NCI-H1436 treated with DMSO at 0.1 percent for 48 hours (cell line): Measurements from ENCODE around the gene CAPNS1.
"Not testable (repeated sequence)": the region's sequence is repeated elsewhere in the genome, so short reads cannot be mapped to it uniquely, and the experiment has no call there.

Experiments
- DNase-seq: peaks from one replicate; lab custom pipeline; 2025; lab: John Stamatoyannopoulos, UW

CAPNS1 gene

GRCh38 chr19:36114721-36115452 is 25.0 kb upstream of the CAPNS1 start, which contains the start of gene POLR2I:
Gene POLR2I, minus strand, starts transcription at chr19:36114875. Its CDS starts 19 bp downstream, at chr19:36114856.
- peak; percentile 98 for DNase-seq

DNA sequence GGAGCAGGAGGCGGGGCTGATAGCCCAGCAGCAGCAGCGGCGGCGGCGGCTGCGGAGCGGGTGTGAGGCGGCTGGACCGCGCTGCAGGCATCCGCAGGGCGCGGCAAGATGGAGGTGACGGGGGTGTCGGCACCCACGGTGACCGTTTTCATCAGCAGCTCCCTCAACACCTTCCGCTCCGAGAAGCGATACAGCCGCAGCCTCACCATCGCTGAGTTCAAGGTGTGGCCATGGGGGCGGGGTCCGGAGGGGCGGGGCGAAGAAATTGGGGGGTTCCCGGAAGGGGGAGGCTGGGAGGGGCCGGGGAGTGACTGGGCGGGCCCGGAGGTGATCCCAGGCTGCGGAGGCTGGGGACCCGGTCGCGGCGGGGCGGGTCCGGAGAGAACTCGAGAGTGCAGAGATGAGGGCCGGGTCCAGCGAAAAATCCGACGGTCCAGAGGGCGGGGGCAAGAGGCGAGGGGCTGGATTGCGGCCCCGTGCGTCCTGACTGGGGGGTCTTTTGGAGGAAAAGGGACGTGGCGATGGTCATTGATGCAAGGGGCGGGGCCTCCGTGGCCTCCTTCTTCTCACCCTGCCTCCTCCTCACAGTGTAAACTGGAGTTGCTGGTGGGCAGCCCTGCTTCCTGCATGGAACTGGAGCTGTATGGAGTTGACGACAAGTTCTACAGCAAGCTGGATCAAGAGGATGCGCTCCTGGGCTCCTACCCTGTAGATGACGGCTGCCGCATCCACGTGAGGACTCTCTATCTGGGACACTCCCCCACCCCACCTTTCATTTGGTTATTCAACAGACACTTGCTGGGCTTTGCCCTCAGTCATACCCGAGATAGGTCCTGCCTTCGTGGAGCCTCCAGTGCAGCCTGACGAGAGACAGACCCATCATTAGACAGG is 24.2 kb upstream of the CAPNS1 start, which contains the start of gene TBCB:
Gene TBCB, plus strand, starts transcription at position 16 of the 891 bp plus-strand sequence. Its CDS starts 93 bp downstream, at position 109.
- no peak for DNase-seq

- no peak for DNase-seq
Measured at GRCh38 chr19:36116344-36116637, 23.6 kb upstream of the CAPNS1 start.

- no peak for DNase-seq
Measured at GRCh38 chr19:36120092-36120983, 19.5 kb upstream of the CAPNS1 start.

GRCh38 chr19:36120984-36121358 is 18.9 kb upstream of the CAPNS1 start:
- no peak for DNase-seq

GRCh38 chr19:36121486-36122124 is 18.3 kb upstream of the CAPNS1 start:
- DNase-seq, result no peak

DNA sequence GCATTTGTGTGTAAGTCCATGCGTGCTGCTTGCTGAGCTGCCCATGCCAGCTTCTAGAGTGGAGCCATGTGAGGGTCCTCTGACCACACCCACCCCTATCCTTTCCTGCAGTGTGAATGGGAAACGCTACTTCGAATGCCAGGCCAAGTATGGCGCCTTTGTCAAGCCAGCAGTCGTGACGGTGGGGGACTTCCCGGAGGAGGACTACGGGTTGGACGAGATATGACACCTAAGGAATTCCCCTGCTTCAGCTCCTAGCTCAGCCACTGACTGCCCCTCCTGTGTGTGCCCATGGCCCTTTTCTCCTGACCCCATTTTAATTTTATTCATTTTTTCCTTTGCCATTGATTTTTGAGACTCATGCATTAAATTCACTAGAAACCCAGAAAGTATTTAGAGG is 14.3 kb upstream of the CAPNS1 start:
- DNase-seq, result no peak

DNA sequence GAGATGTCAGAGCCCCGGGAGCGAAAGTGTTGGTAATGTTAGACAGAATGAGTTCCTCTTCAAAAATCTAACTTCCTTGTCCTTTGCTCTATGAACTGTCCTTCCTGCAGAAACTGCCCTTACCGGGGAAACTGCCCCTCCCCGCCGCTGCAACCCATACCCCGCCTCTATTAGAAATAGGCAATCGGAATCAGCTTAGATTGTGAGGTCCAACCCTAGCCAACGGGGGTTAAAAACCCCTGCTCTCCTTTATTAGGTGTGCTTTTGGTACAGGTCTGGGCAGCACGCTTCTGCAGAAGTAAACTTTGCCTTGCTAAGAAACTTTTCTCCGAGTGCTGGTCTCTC is 11.5 kb upstream of the CAPNS1 start:
- no peak for DNase-seq

DNA sequence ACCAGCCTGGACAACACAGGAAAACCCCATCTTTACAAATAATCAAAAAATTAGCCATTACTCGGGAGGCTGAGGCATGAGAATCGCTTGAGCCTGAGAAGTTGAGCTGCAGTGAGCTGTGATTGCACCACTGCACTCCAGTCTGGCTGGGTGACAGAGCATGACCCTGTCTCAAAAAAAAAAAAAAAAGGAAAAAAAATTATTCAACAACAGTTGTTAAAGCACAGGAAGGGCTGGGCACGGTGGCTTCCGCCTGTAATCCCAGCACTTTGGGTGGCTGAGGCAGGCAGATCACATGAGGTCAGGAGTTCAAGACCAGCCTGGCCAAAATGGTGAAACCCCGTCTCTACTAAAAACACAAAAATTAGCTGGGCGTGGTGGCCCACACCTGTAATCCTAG is 8.6 kb upstream of the CAPNS1 start:
- not testable (repeated sequence) for DNase-seq

DNA sequence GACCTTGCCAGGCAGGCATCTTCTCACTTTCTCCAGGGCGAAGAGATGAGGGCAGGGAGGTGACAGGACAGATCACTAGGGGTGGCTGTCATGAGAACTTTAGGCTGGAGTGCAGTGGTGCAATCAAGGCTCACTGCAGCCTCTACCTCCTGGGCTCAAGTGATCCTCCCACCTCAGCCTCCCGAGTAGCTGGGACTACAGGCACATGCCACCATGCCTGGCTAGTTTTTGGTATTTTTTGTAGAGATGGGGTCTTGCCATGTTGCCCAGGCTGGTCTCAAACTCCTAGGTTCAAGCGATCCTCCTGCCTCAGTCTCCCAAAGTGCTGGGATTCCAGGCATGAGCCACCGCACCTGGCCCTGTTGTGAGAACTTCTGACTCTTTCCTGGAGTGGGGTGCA is 5.0 kb upstream of the CAPNS1 start:
- DNase-seq, result not testable (repeated sequence)

DNA sequence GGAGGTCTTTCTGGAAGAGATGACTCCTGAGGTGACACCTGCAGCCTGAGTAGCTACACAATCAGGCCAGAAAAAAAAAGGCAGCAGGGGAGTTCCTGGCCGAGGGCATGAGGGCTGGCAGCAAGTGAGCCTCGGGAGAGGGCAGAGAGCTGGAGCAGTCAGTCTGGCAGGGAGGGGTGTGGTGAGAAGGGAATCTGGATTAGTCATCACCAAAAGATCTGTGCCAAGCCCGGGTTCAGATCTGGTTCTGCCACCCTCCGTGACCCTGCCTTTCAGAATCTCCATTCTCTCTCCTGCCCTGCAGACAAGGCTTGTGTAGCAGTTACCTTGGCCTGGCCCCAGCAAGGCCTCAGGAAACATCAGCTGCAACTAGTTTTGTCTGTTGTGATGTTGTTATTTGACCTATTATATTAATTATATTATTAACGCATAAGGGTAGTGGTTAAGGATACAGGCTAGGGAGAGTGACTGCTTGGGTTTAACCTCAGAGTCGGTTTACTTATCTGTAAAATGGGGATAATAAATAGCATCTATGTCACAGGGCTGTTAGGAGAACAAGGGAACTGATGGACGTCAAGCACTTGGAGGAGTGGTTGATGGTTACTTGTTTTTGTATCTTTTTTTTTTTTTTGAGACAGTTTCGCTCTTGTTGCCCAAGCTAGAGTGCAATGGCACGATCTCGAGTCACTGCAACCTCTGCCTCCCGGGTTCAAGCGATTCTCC is 2.7 kb upstream of the CAPNS1 start:
- DNase-seq, result no peak

- DNase-seq, result no peak
Measured at GRCh38 chr19:36139120-36139472, 770 bp upstream of the CAPNS1 start.

DNA sequence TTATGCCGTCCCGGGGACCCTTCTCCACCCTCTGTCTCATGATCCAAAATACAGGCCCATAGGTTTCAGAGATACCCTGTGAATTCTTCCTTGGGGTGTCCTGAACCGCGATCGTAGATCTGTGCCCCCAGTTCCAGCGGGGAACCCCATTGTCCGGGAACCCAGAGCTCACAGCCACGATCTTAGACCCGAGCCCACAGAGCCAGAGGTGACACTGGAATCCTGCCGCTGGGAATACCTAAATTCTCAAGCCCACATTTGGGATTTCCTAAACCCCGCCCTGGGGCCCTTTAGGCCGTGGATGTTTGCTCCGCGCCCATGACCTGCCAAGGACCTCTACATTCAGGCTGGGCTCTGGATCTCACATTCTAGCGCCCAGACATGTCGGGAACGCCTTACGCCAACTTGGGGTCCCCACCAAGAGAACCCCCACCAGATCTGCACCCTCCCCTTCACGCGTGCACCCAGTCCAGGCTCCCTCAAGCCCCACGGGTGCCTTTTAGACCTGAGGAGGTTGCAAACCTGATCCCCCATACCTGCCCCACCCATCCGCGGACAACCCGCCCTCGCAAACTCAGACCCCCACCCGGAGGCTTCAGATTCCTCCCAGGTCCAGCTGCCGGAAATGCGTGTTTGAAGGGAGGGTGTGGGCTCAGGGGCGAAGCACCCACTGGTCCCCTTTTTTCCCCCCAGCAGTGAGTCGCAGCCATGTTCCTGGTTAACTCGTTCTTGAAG is 605 bp downstream of the CAPNS1 start:
- no peak for DNase-seq

DNA sequence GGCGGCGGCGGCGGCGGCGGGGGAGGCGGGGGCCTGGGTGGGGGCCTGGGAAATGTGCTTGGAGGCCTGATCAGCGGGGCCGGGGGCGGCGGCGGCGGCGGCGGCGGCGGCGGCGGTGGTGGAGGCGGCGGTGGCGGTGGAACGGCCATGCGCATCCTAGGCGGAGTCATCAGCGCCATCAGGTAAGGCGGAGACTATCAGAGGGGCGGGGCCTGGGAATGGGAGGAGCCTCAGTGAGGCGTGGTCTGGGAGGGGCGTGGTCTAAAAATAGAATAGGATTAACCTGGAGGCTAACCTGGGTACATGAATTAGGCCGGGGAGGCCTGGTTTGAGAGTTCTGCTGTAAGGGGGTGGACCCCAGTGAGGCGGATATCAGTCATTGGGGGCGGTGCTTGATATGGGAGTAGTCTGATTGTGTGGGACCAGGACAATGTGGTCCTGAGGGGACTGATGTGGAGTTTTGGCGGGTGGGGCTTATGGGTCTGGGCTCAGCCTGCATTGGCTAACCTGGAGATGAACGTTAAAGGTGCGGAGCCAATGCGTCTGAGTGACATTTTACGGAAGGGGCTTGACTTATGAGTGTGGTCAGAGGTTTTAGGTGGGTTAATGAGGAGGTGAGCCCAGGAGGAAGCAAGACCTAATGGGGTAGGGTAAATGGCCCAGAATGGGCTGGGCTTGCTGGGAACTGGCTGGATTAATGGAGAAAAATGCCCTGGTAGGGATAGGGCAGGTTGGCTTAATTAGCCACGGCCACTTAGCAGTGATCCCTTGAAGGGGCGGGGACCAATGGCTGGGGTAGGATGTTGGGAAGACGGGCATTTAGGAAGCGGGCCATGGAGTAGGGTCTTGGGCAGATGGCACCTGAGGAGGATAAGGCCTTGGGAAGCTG is 1.4 kb downstream of the CAPNS1 start:
- peak; percentile 66 for DNase-seq

GRCh38 chr19:36142046-36142445 is 2.2 kb downstream of the CAPNS1 start:
- DNase-seq, result no peak

DNA sequence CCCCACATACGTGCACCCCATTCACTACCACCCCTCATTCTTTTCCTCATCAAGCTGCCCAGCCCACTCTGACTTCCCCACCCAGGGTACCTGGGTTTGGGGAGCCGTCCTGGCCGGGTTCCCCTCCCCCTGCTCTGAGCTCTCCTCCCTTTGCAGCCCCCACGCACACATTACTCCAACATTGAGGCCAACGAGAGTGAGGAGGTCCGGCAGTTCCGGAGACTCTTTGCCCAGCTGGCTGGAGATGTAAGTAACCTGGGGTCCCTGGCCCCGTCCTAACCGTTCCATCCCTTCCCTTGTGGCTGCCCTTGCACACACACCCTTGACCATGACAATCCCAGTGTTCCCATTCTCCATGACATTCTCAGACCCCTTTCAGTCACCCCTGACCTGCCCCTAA is 2.6 kb downstream of the CAPNS1 start:
- no peak for DNase-seq

- DNase-seq, result no peak
Measured at GRCh38 chr19:36144624-36145023, 4.8 kb downstream of the CAPNS1 start.

DNA sequence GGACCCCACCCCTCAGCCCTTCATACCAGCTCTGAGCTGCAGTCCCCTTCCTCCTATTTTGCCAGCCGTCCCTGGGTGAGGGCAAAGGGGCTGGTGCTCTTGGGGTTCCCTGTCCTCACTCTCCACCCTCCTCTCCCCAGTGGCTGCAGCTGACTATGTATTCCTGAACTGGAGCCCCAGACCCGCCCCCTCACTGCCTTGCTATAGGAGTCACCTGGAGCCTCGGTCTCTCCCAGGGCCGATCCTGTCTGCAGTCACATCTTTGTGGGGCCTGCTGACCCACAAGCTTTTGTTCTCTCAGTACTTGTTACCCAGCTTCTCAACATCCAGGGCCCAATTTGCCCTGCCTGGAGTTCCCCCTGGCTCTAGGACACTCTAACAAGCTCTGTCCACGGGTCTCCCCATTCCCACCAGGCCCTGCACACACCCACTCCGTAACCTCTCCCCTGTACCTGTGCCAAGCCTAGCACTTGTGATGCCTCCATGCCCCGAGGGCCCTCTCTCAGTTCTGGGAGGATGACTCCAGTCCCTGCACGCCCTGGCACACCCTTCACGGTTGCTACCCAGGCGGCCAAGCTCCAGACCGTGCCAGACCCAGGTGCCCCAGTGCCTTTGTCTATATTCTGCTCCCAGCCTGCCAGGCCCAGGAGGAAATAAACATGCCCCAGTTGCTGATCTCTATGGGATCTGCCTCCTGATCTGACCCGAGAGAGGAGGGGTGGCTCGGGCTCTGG is 10.0 kb downstream of the CAPNS1 start:
- no peak for DNase-seq

GRCh38 chr19:36150586-36150985 is 10.7 kb downstream of the CAPNS1 start:
- no peak for DNase-seq
